Activated B cell treated with CpG ODN at 0.5 μM for 24 hours (primary cell): ENCODE data around the gene ADAMTS12. TPM values are rescaled to one million over a fixed set of nuclear protein-coding genes. Genes with fewer than 3 reads are reported as not detected.
"Not testable (repeated sequence)": the region's sequence is repeated elsewhere in the genome, so short reads cannot be mapped to it uniquely, and the experiment has no call there.

Experiments used
- ATAC-seq: fragments of 200-7000 bp; cut with Tn5 transposase; one replicate; pipeline ENCODE4 v1.10.0; 2021; ENCODE audit warnings: low read depth, mild to moderate bottlenecking, moderate library complexity
- CTCF ChIA-PET: fragments of 350-600 bp; sonication (Branson Sonifier 250); formaldehyde crosslinking; loops from one replicate; lab custom pipeline; 2021; ENCODE audit warnings: antibody characterized with exemption; lab: Charles Lee
- POLR2A ChIA-PET: fragments of 350-600 bp; sonication (Branson Sonifier 250); formaldehyde crosslinking; loops from one replicate; lab custom pipeline; 2021; ENCODE audit warnings: antibody characterized with exemption; lab: Charles Lee
- DNase-seq: peaks from one replicate; pipeline ENCODE4 v3.0.0; 2022
- H3K27ac Mint-ChIP-seq: one replicate; pipeline ENCODE4 v1.8.0; 2020; ENCODE audit warnings: mixed read lengths
- H3K27me3 Mint-ChIP-seq: one replicate; pipeline ENCODE4 v1.8.0; 2021; ENCODE audit warnings: mixed read lengths
- H3K36me3 Mint-ChIP-seq: one replicate; pipeline ENCODE4 v1.8.0; 2021; ENCODE audit warnings: low read depth, mixed read lengths
- H3K4me1 Mint-ChIP-seq: one replicate; pipeline ENCODE4 v1.8.0; 2021; ENCODE audit warnings: mixed read lengths
- H3K4me3 Mint-ChIP-seq: one replicate; pipeline ENCODE4 v1.8.0; 2020; ENCODE audit warnings: mild to moderate bottlenecking, mixed read lengths
- H3K9me3 Mint-ChIP-seq: one replicate; pipeline ENCODE4 v1.8.0; 2020; ENCODE audit warnings: mixed read lengths
- CTCF ChIP-seq: fragments of 200-600 bp; IDR thresholded peaks from one replicate; pipeline ENCODE4 v1.8.0; 2022; ENCODE audit warnings: antibody characterized with exemption, mild to moderate bottlenecking
- intact Hi-C: fragments of 100-400 bp; cut with micrococcal nuclease; formaldehyde crosslinking; loops from one replicate; pipeline ENCODE4 v1.15.1; 2024
- total RNA-seq: library from RNA; stranded (reverse); gene quantifications from 2 replicates; pipeline ENCODE4 v1.2.3, GENCODE V29; 2022

The ADAMTS12 gene
- total RNA-seq, 1 donor from 2014 or later: not detected

GRCh38 chr5:33928283-33928682 lies 36.5 kb upstream of the ADAMTS12 start:
- Mint-ChIP-seq H3K27me3 (peaks cover 2% of the 10 kb centered on the region), H3K4me3 (no peak overlapping the region), H3K4me1 (peaks cover 13% of the 10 kb centered on the region), H3K36me3 (no peaks in the 10 kb centered on the region), H3K9me3 (no peaks in the 10 kb centered on the region), H3K27ac (no peak overlapping the region)
- ChIA-PET POLR2A (no interaction called here), CTCF (no interaction called here)
- no peak for TF ChIP-seq CTCF
- ATAC-seq (no peak), DNase-seq (no peak)
- intact Hi-C loops: no loop called here

GRCh38 chr5:33927685-33928084 lies 35.9 kb upstream of the ADAMTS12 start:
- H3K36me3 Mint-ChIP-seq: no peaks in the 10 kb centered on the region
- peaks cover 5% of the 10 kb centered on the region for H3K27me3 Mint-ChIP-seq
- ATAC-seq (no peak), DNase-seq (no peak)
- no peak overlapping the region for H3K27ac Mint-ChIP-seq
- CTCF ChIA-PET: no interaction called here
- POLR2A ChIA-PET: no interaction called here
- H3K4me3 Mint-ChIP-seq: no peak overlapping the region
- intact Hi-C loops: no loop called here
- no peak for TF ChIP-seq CTCF
- H3K4me1 Mint-ChIP-seq: peaks cover 9% of the 10 kb centered on the region
- no peaks in the 10 kb centered on the region for H3K9me3 Mint-ChIP-seq

- ATAC-seq (no peak), DNase-seq (no peak)
- TF ChIP-seq CTCF: no peak
- Mint-ChIP-seq H3K27ac (no peak overlapping the region), H3K4me1 (peaks cover 9% of the 10 kb centered on the region), H3K9me3 (no peaks in the 10 kb centered on the region), H3K36me3 (no peaks in the 10 kb centered on the region), H3K27me3 (peaks cover 14% of the 10 kb centered on the region), H3K4me3 (no peak overlapping the region)
- ChIA-PET CTCF (no interaction called here), POLR2A (no interaction called here)
- intact Hi-C loops: no loop called here
Observed at GRCh38 chr5:33925278-33925677, 33.5 kb upstream of the ADAMTS12 start.

- intact Hi-C loops: no loop called here
- TF ChIP-seq CTCF: no peak
- peaks cover 12% of the 10 kb centered on the region for H3K27me3 Mint-ChIP-seq
Observed at GRCh38 chr5:33921002-33921401, 29.2 kb upstream of the ADAMTS12 start.

GRCh38 chr5:33914844-33915243 lies 23.1 kb upstream of the ADAMTS12 start:
- H3K27ac Mint-ChIP-seq, CTCF ChIA-PET, intact Hi-C loops, H3K27me3 Mint-ChIP-seq, POLR2A ChIA-PET, H3K4me3 Mint-ChIP-seq, DNase-seq, ATAC-seq, H3K4me1 Mint-ChIP-seq, H3K36me3 Mint-ChIP-seq: not testable (repeated sequence)
- H3K9me3 Mint-ChIP-seq: peaks cover 27% of the 10 kb centered on the region

More at GRCh38 chr5:33921002-33921401, 29.2 kb upstream of the ADAMTS12 start:
- no peaks in the 10 kb centered on the region for H3K36me3 Mint-ChIP-seq
- H3K27ac Mint-ChIP-seq: no peak overlapping the region
- CTCF ChIA-PET: interaction anchor here (0.9 kb wide), 1 partner anchor 14 kb away, joined by 3 read pairs; no protein-coding TSS in a partner anchor
- no peak overlapping the region for H3K4me3 Mint-ChIP-seq
- H3K4me1 Mint-ChIP-seq: no peaks in the 10 kb centered on the region
- DNase-seq: no peak
- POLR2A ChIA-PET: no interaction called here
- peaks cover 21% of the 10 kb centered on the region for H3K9me3 Mint-ChIP-seq
- ATAC-seq: no peak

GRCh38 chr5:33906248-33906647 lies 14.5 kb upstream of the ADAMTS12 start:
- POLR2A ChIA-PET, CTCF ChIA-PET, H3K27ac Mint-ChIP-seq, H3K4me3 Mint-ChIP-seq, DNase-seq, ATAC-seq, intact Hi-C loops, H3K36me3 Mint-ChIP-seq, H3K4me1 Mint-ChIP-seq: not testable (repeated sequence)
- Mint-ChIP-seq H3K9me3 (peaks cover 29% of the 10 kb centered on the region), H3K27me3 (peaks cover 11% of the 10 kb centered on the region)
